Fibroblast of lung (primary cell): ENCODE results near the gene NUBPL.

Experiments
- EZH2 ChIP-seq: IDR thresholded peaks from 2 replicates; pipeline ENCODE4 v1.5.1; 2012; ENCODE audit warnings: low read length, control low read depth, mild to moderate bottlenecking; ENCODE audit errors: missing control alignments
- TF ChIP-seq, protein P1 (sequence below), 2 donors: IDR thresholded peaks in 1 of 2; conservative IDR thresholded peaks in 1 of 2; 1 replicate in 1 of 2; 2 replicates in 1 of 2; pipeline ENCODE4 v1.5.1; 2011 to 2012; ENCODE audit warnings: low read length in 2 of 2, control low read depth in 1 of 2, inconsistent platforms in 1 of 2, low read depth in 1 of 2, mild to moderate bottlenecking in 1 of 2

DNA sequence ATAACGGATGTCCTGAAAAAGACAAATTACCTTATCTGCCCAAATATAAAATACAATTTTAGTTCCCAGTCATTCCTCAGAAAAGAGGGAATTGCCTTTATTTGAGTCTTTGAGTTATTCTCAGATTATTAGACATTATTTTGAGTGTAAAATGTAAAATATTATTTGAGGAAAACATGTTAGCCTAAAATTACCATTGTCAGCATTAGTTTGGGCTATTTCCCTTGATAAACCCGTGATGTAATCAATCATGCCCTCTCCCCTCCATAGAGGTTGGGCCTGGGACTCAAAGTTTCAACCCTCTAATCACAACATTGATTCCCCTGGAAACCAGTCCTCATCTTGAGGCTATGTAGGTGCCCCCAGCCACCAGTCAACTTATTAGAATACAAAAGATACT lies 213.4 kb downstream of the NUBPL start:
- TF ChIP-seq, protein P1, sequence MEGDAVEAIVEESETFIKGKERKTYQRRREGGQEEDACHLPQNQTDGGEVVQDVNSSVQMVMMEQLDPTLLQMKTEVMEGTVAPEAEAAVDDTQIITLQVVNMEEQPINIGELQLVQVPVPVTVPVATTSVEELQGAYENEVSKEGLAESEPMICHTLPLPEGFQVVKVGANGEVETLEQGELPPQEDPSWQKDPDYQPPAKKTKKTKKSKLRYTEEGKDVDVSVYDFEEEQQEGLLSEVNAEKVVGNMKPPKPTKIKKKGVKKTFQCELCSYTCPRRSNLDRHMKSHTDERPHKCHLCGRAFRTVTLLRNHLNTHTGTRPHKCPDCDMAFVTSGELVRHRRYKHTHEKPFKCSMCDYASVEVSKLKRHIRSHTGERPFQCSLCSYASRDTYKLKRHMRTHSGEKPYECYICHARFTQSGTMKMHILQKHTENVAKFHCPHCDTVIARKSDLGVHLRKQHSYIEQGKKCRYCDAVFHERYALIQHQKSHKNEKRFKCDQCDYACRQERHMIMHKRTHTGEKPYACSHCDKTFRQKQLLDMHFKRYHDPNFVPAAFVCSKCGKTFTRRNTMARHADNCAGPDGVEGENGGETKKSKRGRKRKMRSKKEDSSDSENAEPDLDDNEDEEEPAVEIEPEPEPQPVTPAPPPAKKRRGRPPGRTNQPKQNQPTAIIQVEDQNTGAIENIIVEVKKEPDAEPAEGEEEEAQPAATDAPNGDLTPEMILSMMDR (conservative IDR thresholded peaks at IDR 0.05 in 1 of 2, IDR thresholded peaks at IDR 0.05 in 1 of 2; ENCODE audit: low read depth in 1 of 2, low read length in 2 of 2) = no peak
- no peak for TF ChIP-seq EZH2
